Muscle of back (tissue), 11 donors: Measurements from ENCODE around the gene NAPSA. TPM values are rescaled to one million over a fixed set of nuclear protein-coding genes. Genes with fewer than 3 reads are reported as not detected.
A peak's percentile ranks its signal among the peaks of the same experiment; 100 is the strongest.
"Not testable (repeated sequence)": the region's sequence is repeated elsewhere in the genome, so short reads cannot be mapped to it uniquely, and the experiment has no call there.

Experiments used
- DNase-seq, 3 donors: peaks; one replicate each; pipeline versions ENCODE4 v3.0.0 to v3.0.0-alpha.2; 2013
- polyA plus RNA-seq, 10 donors: library from polyadenylated mRNA; unstranded; fragments of 120-200 nt; gene quantifications; one replicate each; pipeline ENCODE4 v1.2.1, GENCODE V29; 2013; ENCODE audit not compliant: insufficient read length in 10 of 10

Gene NAPSA
- polyA plus RNA-seq, 10 donors, result 0.27 to 1.9 (median 0.60) TPM

DNA sequence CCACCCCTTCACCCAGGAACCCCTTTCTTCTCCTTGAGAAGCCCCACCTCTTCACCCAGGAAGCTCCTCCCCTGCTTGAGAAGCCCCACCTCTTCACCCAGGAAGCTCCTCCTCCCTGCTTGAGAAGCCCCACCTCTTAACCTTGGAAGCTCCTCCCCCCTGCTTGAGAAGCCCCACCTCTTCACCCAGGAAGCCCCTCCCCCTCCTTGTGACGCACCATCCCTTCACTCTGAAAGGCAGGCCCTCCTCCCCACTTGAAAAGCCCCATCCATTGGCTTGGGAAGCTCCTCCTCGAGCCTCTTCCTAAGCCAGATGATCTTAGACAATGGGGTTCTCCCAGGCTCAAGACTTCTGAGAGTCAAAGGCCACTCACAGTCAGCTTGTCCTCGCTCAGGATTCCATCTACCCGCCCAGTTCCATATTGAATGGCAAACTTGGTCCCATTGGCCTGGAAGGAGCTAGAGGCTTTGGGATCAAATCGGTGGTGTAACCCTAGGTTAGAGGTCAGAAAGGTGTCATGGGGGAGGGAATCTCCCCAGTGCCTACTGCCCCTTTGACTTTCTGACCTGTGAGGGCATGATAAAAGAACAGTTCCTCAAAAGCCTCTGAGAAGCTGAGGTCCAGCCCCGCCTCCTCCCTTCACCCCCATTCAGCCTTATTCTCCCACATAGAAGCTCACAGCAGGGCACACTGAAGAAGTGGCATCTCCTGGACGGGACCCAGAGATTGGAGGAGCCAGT, 4.0 kb downstream of the NAPSA start:
- DNase-seq, result no peak

DNA sequence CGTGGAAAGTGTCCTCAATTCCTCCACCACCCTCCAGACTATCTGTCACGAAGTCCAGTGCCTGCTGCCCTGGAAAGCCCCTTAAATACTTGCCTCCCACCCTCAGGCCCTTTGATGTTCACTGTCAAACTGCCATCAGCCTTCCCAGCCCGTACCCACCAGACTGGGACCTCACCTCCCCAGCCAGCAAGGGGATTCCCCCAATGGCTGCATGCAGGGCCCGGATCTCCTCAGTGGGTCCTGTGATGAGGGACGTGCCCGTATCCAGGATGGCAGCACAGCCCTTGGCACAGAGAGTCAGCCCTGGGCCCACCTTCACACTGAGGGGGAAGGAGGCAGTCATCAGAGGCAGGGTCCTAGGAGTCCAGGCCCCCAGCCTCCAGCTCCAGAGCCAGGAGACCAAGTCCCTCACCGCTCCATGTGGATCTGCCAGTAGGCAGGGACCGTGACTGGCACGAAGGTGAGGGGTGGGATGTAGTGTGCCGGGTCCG, 6.1 kb downstream of the NAPSA start:
- DNase-seq, result no peak

DNA sequence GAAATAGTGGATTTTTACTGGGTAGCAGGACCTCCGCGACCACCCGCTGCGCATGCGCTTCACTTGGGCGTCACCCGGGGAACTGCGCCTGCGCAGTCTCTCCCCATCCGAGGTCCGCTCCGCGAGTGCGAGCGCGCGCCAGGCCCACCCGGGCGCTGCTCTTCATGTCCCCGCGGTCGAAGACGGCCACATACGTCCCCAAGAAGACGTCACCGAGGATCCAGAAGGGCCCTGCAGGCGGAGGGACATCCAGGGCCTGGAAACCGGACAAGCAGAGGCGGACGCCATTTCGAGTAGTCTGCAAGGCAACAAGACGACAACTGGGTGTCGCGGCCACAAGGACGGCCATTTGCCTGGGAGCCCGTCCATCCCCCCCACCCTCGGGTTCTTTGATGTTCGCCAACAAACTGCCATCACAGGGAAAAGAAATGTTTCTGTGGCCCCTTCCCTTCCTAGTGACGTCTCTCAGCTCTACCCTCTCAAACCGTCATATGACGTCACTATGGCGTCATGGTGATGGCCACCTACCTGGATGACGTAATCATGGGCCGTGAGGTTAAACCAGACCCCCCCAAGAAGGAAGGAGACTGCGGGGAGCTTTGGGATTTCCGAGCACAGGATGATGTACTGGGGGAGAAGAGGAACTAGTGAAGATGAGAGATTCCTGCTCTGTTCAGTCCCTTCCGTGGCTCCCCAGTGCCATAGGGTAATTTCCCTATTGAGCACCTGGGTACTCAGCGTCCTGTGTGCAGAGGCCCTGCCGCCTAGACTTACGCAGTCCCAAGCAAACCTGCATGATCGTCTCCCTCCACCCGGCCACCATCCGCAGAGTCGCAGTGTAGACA, 6.7 kb downstream of the NAPSA start:
- DNase-seq, result peak; percentile 42 to 82 (median 82)

DNA sequence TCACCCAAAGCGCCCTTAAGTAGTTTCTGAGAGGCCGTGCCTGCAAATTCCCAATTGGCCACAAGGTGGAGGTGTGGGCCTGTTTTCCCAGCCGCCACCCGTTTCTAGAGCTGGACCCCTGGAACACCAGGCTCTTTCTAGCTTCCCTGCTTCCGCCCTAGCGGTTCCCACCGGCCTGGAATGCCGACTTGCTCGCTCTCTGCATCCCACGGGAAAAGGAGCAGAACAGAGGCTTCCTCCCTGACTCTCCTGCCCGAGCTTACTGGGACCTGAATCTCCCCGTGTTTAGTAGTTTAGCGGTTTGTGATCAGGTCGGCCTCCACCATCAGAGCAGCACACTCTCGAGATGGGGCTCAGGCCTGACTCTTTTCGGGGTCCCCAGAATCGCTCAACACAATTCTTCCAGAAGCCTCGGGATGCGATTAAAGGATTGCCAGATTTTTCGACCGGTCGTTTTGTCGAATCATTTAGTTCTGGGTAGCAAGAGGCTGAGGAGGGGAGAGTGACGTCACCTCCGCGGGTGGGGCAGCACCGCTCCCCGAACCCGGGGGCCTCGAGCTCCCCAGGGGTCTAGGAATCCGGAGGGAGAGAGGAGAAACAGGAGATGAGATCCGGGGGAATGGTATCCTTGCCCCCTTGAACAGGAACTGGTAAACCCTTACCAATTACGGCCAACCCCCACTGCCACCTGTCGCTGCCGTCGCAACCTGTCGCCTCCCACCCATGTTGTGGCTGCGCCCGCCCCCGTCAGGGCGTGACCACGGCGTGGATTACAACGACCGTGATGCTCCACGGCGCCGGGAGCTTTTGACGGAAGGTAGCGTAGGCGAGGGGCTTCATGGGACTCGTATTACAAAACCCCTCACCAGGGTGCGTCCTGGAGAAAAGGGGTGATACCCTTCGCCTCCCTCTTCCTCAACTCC, 8.0 kb downstream of the NAPSA start:
- peak; percentile 45 to 82 (median 59) for DNase-seq

DNA sequence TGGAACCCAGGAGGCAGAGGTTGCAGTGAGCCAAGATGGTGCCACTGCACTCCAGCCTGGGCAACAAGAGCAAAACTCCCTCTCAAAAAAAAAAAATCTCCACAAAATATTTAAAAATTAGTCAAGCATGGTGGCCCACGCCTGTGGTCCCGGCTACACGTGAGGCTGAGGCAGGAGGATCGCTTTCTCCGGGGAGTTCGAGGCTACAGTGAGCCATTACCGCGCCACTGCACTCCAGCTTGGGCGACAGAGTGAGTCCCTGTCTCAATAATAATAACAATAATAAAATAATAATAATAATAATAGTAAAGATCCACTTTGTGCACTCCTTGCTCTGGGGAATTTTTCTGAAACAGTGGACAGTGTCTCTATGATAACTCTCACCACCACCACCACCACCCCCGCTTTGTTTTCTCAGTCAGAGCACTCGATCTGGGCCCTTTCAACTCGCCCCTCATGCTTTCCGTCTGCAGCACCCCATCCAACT, 8.7 kb downstream of the NAPSA start:
- no peak for DNase-seq

DNA sequence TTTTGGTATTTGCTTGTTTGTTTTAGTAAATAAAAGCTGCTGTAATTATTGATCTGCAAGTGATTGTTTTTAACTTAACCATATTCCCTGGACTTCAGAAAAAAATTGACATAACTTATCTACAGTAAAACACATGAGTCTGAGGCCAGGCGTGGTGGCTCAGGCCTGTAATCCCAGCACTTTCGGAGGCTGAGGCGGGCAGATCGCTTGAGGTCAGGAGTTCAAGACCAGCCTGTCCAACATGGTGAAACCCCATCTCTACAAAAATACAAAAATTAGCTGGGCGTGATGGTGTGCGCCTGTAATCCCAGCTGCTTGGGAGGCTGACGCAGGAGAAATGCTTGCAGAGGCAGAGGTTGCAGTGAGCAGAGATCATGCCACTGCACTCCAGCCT, 12.0 kb downstream of the NAPSA start:
- not testable (repeated sequence) for DNase-seq

DNA sequence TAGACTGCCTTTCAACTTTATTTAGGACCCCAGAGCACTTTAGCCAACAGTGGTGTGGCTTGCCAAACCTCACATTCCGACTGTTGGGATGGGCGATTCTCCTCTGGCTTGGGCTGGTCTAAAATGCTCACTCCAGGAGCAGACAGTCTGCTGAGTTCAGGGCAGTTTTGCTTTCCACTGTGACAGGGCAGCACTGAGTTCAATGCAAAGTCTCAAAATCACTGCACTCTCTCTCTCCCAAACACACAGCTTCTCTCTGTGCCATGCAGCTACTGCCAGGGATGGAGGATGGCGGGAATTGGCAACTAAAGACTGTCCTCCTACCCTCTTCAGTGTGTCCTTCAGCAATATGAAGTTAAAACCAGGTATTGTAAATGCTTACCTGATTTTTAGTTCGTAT, 13.2 kb downstream of the NAPSA start:
- DNase-seq, result no peak

DNA sequence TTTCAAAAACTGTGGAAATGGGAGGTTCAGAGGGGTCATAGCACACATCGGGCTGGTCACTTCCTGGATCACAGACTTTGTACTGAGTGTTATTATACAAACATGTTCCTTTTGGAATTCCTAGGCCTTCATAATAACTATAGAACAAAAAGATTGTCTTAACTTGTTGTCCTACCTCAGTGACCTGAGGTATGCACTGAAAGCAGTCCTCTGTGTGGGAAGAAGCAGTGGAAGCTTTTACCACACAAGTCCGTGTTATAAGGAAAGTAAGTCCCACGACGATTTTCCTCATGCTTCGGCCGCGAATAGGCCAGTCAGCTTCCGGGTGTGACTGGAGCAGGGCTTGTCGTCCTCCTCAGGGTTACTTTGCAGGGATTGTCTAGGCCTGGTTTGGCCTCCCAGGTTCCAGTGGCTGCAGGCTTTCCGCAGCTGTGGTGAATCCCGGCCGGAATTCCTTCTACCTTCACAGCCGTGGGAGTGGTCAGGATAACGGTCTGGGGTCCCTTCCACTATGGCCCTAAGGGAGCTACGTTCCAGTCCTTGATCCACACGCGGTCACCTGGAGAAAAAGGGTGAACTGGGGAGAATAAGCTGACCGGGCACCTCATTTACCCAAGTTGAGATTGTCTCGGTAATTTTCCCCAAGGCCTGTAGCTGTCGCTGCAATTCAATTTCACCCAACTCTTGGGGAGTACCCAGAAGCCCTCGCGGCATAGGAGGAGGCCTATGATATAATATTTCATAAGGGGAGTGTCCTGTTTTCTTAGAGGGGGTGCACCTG, 16.0 kb downstream of the NAPSA start:
- no peak for DNase-seq

DNA sequence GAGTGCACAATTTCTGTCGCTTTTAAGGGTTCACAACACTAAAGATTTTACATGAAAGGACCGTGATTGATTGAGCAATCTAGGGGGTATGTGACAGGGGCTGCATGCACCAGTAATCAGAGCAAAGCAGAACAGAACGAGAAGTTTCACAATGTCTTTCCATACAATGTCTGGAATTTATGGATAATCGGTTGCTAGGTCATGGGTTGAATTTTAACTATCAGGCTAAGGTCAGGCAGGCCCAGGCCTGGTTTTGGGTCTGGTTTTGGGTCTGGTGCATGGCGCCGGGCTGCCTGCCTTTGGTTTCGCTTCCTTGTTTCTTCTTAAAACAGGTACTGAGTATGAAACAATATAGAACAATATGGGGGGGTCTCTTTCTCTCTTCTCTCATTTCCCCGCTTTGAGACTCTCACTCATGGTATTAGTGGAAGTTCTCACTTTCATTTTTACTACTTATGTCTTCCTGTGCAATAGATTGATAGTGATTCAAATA, 18.3 kb downstream of the NAPSA start:
- DNase-seq, result not testable (repeated sequence)

DNA sequence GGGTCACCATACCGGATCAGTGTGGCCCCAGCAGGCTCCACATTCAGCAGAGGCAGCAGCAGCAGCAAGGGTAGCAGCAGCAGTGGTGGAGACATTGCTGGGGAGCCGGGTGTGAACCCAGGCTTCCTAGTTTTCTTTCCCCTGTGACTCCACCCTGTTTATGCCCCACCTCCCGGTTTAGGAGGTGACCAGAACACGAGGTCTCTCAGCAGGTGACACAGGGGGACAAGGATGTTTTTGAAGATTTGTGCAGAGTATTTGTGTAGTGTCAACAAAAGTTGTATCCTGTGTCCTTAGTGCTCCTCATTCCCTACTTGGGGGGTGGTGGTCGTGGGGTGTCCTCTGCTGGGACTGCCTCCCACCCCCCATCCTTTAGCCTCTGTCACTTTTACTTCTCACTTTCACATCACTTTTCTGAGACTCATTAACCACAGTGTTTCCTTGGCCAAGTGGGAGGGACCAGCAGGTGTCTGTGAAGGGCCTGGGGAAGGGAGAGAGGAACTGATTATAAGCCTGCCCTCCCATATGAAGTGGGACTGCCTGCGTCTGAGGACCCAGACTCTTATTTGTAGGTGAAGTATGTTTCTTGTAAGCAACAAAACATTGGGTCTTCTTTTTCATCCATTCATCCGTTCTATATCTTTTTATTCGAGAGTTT, 20.6 kb downstream of the NAPSA start:
- no peak for DNase-seq

DNA sequence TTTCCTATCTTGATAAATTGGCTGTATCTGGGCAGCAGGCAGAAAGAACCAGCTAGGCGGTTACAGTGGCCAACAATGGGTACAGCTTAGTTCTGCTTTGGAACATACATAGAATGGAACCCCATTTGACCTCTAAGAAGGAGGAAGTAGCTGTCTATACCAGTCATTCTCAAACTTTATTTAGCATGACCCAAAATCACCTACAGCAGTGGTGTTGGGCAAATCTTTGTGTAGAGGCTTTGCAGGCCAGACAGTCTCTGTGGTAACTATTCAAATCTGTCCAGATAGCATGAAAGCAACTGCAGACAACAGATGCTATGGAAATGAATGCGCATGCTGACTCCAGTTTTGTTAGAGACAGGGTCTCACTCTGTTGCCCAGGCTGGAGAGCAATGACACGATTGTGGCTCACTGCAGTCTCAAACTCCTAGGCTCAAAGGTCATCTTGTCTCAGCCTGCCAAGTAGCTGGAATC, 24.3 kb downstream of the NAPSA start:
- DNase-seq, result no peak

DNA sequence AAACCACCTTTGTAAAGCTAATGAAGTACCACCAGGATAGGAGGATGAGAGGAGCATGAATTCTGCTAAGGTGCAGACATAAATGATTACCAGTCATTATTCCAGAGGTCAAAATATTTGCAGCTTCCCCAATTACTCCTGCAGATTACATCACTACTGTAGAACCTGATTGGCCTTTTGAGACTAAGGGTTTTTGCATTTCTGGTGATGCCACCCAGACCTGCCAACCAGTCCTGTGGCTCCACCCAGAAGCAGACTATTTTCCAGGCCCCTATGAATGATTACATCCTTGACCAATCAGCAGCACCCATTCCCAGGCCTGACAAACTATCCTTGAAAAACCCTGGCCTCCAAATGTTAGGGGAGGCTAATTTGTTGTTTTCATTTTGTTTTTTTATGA, 25.1 kb downstream of the NAPSA start:
- no peak for DNase-seq

DNA sequence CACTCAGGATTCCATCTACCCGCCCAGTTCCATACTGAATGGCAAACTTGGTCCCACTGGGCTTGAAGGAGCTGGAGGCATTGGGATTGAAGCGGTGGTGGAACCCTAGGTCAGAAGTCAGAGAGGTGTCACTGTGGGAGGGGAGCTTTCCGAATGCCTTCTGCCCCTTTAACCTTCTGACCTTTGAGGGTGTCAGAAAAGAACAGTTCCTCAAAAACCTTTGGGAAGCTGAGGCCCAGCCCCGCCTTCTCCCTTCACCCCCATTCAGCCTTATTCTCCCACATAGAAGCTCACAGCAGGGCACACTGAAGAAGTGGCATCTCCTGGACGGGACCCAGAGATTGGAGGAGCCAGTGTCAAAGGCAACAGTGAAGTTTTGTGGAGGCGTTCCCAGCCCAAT, 28.4 kb downstream of the NAPSA start:
- DNase-seq, result not testable (repeated sequence)

DNA sequence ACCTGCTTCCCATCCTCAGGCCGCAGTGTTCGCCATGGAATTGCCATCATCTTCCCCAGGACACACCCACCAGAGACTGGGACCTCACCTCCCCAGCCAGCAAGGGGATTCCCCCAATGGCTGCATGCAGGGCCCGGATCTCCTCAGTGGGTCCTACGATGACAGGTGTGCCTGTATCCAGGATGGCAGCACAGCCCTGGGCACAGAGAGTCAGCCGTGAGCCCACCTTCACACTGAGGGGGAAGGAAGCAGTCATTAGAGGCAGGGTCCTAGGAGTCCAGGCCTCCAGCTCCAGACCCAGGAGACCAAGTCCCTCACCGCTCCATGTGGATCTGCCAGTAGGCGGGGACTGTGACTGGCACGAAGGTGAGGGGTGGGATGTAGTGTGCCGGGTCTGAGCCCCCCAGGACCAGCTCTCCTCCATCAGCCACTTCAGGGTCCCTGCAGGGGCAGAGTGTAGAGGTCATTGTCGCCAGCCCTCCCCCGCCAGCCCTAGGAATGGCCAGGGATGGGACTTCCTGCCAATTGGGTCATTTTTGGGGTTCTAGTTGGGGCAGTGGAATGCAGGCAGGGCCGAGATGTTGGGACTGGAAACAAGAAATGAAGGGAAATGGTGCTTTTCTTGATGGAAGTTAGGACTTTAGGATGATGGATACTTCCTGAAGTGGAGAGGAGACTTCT, 30.6 kb downstream of the NAPSA start:
- DNase-seq, result no peak

DNA sequence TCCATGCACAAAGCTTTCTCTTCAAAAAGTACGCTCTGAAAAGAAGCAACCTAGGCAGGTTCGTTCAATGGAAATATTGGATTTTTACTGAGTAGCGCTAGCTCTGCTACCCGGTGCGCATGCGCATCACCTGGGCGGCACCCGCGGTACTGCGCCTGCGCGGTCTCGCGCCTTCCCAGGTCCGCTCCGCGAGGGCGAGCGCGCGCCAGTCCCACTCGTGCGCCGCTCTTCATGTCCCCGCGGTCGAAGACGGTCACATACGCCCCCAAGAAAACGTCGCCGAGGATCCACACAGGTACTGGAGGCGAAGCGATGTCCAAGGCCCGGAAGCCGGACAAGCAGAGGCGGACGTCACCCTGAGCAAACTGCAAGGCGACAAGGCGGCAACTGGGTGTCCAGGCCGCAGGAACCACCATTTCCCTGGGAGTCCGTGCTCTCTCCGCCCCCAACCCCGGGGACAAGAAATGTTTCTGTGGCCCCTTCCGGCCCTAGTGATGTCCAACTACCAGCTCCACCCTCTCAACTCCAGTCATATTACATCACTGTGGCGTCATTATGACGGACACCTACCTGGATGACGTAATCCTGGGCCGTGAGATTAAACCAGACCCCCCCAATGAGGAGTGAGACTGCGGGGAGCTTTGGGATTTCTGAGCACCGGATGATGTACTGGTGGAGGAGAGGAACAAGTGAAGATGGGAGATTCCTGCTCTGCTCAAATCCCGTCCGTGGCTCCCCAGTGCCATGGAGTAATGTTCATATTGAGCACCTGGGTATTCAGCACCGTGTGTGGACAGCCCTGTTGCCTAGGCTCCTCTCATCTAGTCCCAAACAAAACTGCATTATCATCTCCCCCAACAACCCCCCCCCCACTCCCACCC, 31.5 kb downstream of the NAPSA start:
- DNase-seq, result peak; percentile 65 to 95 (median 87)

DNA sequence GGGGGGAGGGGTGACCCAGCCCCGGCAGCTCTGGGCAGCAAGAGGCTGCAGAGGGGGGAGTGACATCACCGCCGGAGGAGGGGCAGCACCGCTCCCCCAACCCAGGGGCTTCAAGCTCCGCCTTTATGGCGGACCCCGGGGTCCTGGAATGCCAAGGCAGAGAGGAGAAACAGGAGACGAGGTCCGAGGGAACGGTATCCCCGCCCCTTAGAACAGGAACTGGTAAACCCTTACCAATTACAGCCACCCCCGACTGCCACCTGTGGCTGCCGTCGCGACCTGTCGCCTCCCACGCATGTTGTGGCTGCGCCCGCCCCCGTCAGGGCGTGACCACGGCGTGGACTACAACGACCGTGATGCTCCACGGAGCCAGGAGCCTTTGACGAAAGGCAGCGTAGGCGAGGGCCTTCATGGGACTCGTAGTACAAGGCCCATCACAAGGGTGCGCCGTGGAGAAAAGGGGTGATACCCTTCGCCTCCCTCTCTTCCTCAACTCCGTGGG, 32.2 kb downstream of the NAPSA start:
- peak; percentile 76 to 93 (median 80) for DNase-seq

DNA sequence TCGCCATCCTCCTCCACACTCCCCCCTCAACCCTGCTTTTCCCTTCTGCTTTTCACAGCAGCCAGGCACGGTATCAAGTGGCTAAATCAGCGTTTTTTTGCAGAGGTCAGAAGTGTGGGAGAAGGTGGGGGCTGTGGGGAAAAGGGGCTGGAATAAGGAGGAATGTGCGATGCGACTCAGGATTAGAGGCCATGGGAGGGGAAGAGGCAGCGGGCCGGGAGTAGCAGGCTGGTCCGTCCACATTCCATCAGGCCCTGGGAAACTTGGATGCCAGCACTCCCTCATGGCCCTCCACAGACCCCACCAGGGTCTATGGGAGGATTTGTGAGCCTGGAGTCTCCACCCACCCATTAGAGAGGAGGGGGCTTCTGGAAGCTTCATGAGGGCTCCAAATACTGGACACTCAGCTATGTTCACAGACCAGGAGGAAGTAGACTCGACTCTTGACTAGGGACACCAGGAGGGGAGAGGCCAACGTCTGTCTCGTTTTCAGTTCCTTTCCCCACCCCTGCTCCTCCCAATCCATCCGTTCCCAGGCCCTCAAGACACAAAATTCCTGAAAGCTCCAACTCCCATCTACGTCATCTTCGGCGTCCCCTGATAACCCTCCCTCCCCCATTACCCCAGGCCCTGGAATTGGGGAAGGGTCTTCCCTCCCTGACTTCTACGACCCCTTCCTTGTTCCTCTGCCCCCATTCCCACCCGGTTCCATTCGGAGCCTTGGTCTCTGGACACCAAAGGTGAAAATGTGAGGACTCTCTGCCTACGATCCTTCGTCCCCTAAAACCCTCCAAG, 33.0 kb downstream of the NAPSA start:
- peak in 1 of 3 donors; percentile 55 for DNase-seq

DNA sequence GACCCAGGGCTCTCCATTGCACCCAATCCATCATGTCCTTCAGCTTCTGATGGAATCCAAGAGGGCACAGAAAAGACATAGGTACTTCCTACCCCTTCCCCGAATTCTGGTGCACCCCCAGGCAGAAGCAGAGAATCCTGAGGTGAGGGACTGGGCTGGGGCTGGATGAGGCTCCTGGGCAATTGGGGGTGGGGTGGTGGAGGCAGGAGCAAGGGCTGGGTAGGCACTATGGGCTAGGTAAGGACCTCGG, 33.5 kb downstream of the NAPSA start:
- DNase-seq, result no peak
